Right lobe of liver (tissue), 6 donors: ENCODE measurements around the gene NRXN2. TPM values are rescaled to one million over a fixed set of nuclear protein-coding genes. Genes with fewer than 3 reads are reported as not detected.

Experiments
- ATAC-seq, 4 donors: fragments of 200-7000 bp; cut with Tn5 transposase; one replicate each; pipeline ENCODE4 v1.9.1; 2020; ENCODE audit warnings: mild to moderate bottlenecking in 4 of 4, moderate library complexity in 4 of 4
- DNase-seq, 3 donors: peaks; one replicate each; pipeline ENCODE4 v3.0.0-alpha.2; 2020
- H3K27ac ChIP-seq, 3 donors: fragments of 200-600 bp; one replicate each; pipeline ENCODE4 v1.8.0; 2022
- H3K27me3 ChIP-seq, 2 donors: fragments of 200-600 bp; one replicate each; pipeline ENCODE4 v1.8.0; 2022
- H3K36me3 ChIP-seq, 4 donors: fragments of 200-600 bp; sonication (generic) in 1 of 4; one replicate each; pipeline versions ENCODE4 v1.5.1 to v1.8.0; 2017 to 2022; ENCODE audit warnings: control low read depth in 1 of 4
- H3K4me1 ChIP-seq, 4 donors: fragments of 200-600 bp; sonication (generic) in 1 of 4; one replicate each; pipeline versions ENCODE4 v1.5.1 to v1.8.0; 2017 to 2022; ENCODE audit warnings: control low read depth in 1 of 4
- H3K4me3 ChIP-seq, 3 donors: fragments of 200-600 bp; one replicate each; pipeline ENCODE4 v1.8.0; 2022
- H3K9me3 ChIP-seq, 4 donors: fragments of 200-600 bp; sonication (generic) in 1 of 4; one replicate each; pipeline versions ENCODE4 v1.5.1 to v1.8.0; 2017 to 2022; ENCODE audit warnings: control low read depth in 1 of 4
- POLR2A ChIP-seq: fragments of 450-650 bp; IDR thresholded peaks from one replicate; pipeline ENCODE4 v1.6.1; 2017; ENCODE audit warnings: antibody characterized with exemption, mild to moderate bottlenecking
- WGBS: methylation state at CpG from one replicate; pipeline ENCODE4 v1.1.6; 2018; ENCODE audit warnings: low coverage, low lambda C conversion rate; ENCODE audit not compliant: insufficient coverage; ENCODE audit errors: missing lambda C conversion rate; 5-methylcytosine and 5-hydroxymethylcytosine counted together
- intact Hi-C, 2 donors: fragments of 100-400 bp; cut with DNase I; formaldehyde crosslinking; loops; one replicate each; pipeline versions ENCODE4 v1.11.2 to v1.14.1; 2022
- total RNA-seq, 6 experiments: library from RNA; depleted of rRNA in 2 of 6; stranded (reverse); fragments of >200 nt in 2 of 6; fragmentation: NEBNext Ultra II Directional in 3 of 6; extraction: Animal tissue kit (Norgen Biotek cat#: 25700) in 3 of 6; gene quantifications; one replicate each; pipeline versions ENCODE4 v1.1.0 to v1.2.4, GENCODE V29; 2016 to 2023
- TF ChIP-seq, protein P1 (sequence below), 4 donors: fragments of 200-600 bp in 3 of 4; fragments of 450-650 bp in 1 of 4; IDR thresholded peaks; one replicate each; pipeline versions ENCODE4 v1.5.1 to v1.8.0; 2016 to 2022; ENCODE audit warnings: antibody characterized with exemption in 4 of 4, mild to moderate bottlenecking in 2 of 4
- donor health status: DM: no; HTN: yes; CAD: no.
- donor health status: DM: no; HTN: no; CAD: no.
- donor health status: DM: no; HTN: no; CAD: no.
- donor health status: DM: no; HTN: yes; CAD: no.
- donor health status: DM: no; HTN: yes; CAD: no.

Gene NRXN2
- total RNA-seq, 6 experiments from 2014 or later = 1.6 to 7.7 (median 2.3) TPM

DNA sequence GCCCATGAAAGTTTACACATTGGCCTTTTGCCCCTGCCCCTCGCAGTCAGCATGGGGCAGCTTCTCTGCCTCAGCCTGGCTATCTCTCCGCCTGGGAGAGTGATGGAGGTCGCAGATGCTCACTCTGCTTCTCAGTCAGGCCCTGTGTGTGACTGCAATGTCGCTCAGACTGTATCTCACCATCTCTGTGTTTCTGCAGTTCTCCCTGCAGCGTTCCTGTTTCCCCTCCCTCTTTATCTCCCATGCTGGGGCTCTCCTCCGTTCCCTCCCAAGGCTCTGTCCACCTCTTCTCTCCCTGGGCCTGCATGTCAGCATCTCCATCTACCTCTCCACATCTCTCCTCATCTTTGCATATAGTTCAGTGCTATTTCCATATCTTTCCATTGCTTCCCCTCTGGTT, 93.9 kb downstream of the NRXN2 start:
- DNase-seq (no peak), ATAC-seq (no peak)
- H3K4me1 ChIP-seq = no peaks in the 10 kb centered on the region
- no peaks in the 10 kb centered on the region for H3K36me3 ChIP-seq
- WGBS = 93% methylated on average over 4 of the region's 6 CpGs
- no peaks in the 10 kb centered on the region for H3K9me3 ChIP-seq
- intact Hi-C loops = no loop called here
- no peak overlapping the region for H3K4me3 ChIP-seq
- TF ChIP-seq, protein P1, sequence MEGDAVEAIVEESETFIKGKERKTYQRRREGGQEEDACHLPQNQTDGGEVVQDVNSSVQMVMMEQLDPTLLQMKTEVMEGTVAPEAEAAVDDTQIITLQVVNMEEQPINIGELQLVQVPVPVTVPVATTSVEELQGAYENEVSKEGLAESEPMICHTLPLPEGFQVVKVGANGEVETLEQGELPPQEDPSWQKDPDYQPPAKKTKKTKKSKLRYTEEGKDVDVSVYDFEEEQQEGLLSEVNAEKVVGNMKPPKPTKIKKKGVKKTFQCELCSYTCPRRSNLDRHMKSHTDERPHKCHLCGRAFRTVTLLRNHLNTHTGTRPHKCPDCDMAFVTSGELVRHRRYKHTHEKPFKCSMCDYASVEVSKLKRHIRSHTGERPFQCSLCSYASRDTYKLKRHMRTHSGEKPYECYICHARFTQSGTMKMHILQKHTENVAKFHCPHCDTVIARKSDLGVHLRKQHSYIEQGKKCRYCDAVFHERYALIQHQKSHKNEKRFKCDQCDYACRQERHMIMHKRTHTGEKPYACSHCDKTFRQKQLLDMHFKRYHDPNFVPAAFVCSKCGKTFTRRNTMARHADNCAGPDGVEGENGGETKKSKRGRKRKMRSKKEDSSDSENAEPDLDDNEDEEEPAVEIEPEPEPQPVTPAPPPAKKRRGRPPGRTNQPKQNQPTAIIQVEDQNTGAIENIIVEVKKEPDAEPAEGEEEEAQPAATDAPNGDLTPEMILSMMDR (IDR thresholded peaks at IDR 0.05) = no peak
- no peak for TF ChIP-seq POLR2A
- H3K27ac ChIP-seq = no peak overlapping the region
- no peaks in the 10 kb centered on the region for H3K27me3 ChIP-seq

DNA sequence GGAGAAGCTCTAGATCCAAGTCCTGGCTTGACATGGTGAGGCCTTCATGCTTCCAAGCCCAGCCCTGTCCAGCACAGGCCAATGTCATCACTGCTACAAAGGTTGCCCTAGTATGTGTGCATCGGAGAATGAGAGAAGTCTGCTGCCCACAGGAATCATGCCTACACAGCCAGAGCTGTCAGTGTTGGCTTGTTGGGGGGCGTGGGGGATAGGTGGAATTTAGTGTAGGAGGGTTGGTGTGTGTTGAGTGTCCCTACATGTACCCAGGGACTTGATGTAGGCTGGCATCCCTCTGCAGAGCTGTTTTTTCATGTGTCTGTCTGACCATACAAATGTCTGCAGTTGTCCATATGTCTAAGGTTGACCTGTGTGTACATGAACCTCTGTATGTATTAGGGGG, 94.4 kb downstream of the NRXN2 start:
- DNase-seq (no peak), ATAC-seq (no peak)
- intact Hi-C loops = no loop called here
- Histone ChIP-seq H3K27me3 (no peaks in the 10 kb centered on the region), H3K4me3 (no peak overlapping the region), H3K4me1 (no peaks in the 10 kb centered on the region), H3K27ac (no peak overlapping the region), H3K36me3 (no peaks in the 10 kb centered on the region), H3K9me3 (no peaks in the 10 kb centered on the region)
- TF ChIP-seq, protein P1 (IDR thresholded peaks at IDR 0.05) = no peak
- no peak for TF ChIP-seq POLR2A
- 29% methylated on average over 1 of the region's 2 CpGs for WGBS

DNA sequence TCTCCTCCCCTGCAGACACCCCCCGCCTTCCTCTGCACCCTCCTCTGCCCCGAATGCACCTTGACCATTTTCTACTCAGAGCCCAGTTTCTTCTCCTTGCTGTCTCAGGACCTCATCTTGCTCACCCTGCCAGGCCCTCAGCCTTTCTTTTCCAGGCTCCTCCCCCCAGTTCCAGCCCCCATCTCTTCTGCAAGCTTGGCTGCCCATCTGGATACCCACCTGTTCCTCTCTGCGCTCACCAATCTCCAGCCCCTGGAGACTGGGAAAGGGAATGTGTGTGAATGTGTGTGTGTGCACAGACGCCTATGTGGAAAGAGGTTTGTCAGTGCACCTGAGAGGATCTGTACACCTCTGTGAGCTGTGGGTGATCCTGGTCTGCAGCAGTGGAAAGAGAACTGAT, 95.6 kb downstream of the NRXN2 start:
- intact Hi-C loops = no loop called here
- Histone ChIP-seq H3K27ac (no peak overlapping the region), H3K27me3 (no peaks in the 10 kb centered on the region), H3K9me3 (no peaks in the 10 kb centered on the region), H3K4me1 (no peaks in the 10 kb centered on the region), H3K36me3 (no peaks in the 10 kb centered on the region), H3K4me3 (no peak overlapping the region)
- DNase-seq (no peak), ATAC-seq (no peak)
- 69% methylated on average over 4 of the region's 4 CpGs for WGBS
- TF ChIP-seq, protein P1 (IDR thresholded peaks at IDR 0.05) = no peak

DNA sequence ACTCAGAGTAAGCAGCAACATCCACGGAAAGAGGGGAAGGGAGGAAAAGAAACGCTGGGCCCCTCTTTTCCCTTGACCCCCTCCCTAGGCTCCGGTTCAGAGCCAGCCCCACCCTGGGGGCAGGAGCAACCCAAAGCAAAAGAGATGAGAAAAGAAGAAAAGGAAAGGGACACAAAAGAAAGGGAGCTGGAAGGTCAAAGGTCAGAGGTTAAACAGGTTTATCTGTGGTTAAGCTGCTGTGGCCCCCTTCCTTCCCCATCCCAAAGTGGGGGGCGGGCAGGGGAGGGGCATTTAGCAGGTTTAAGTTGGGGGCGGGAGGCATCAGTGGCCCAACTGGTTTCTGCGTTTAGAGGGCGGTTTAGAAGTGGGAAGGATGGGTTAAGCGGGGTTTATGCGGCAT, 96.4 kb downstream of the NRXN2 start:
- TF ChIP-seq POLR2A = no peak
- TF ChIP-seq, protein P1 (IDR thresholded peaks at IDR 0.05) = no peak
- no peaks in the 10 kb centered on the region for H3K9me3 ChIP-seq
- no peaks in the 10 kb centered on the region for H3K4me1 ChIP-seq
- intact Hi-C loops = no loop called here
- H3K4me3 ChIP-seq = no peak overlapping the region
- H3K27me3 ChIP-seq = no peaks in the 10 kb centered on the region
- no peak overlapping the region for H3K27ac ChIP-seq
- H3K36me3 ChIP-seq = no peaks in the 10 kb centered on the region
- ATAC-seq = no peak
- DNase-seq = no peak
- WGBS = 100% methylated on average over 4 of the region's 9 CpGs

DNA sequence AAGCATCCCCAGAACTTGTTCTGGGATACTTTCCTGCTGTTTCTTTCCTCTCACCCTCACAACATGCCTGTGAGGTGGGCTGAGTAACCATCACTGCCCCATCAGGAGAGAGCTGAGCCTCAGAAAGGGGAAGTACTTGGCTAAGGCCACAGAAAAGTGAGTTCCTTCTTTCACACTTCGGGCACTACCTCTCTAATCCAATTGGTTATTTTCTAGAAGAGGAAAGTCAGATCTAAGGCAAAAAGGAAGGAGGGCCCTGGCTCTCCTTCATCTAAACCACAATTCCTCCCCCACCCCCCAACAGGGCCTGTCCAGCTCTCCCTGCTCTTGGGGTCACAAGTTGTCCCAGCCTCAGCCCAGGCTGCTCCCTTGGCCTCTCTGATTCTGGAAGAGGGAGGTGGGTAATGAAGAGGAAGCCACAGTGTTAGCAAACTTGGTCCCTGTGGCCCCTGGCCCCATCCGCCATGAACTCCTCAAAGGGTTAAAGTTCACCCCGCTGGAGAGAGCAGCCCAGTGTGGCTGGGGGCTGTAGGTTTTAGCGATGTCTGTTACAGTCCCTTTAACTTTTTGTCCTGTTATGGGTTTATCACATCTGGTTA, 98.0 kb downstream of the NRXN2 start:
- ATAC-seq = no peak
- no peak overlapping the region for H3K4me3 ChIP-seq
- no peaks in the 10 kb centered on the region for H3K36me3 ChIP-seq
- H3K27ac ChIP-seq = no peak overlapping the region
- no peaks in the 10 kb centered on the region for H3K27me3 ChIP-seq
- DNase-seq = no peak
- H3K9me3 ChIP-seq = no peaks in the 10 kb centered on the region
- peaks cover 0 to 11% (median 0%) of the 10 kb centered on the region in 4 donors for H3K4me1 ChIP-seq
- intact Hi-C loops = no loop called here
- WGBS = 36% methylated on average over 4 of the region's 4 CpGs
- TF ChIP-seq, protein P1 (IDR thresholded peaks at IDR 0.05) = no peak
- TF ChIP-seq POLR2A = no peak
